ENCODE data around the gene PHLDB1. TPM values are rescaled to one million over a fixed set of nuclear protein-coding genes. Genes with fewer than 3 reads are reported as not detected.

The PHLDB1 gene
- total and polyA plus RNA-seq, 11 donors: 86.0 to 129 (median 113) TPM

DNA sequence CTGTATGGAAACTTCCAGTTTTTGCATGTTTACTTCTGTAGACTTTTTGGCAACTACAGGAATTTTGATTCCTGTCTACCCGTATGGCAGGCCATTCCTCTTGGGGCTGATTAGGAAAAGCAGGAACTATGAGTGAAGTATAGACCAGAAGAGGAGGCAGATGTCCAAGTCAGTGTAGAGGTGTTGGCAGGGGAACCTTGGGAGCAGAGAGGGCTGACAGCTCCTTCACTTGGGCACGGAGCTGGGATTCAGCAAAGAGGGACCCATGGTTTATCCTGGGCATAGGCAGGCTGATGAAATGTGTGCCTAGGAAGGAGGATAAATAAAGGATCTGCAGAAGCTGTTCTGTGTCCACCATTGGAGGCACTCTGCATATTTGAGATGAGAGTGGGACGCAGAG, 39.0 kb downstream of the PHLDB1 start:
- no peak for ATAC-seq
- Histone ChIP-seq H3K9me3 (no peaks in the 10 kb centered on the region), H3K27me3 (no peaks in the 10 kb centered on the region), H3K27ac (no peak overlapping the region), H3K36me3 (peaks cover 0 to 99% (median 98%) of the 10 kb centered on the region in 9 donors), H3K4me3 (no peak overlapping the region), H3K4me1 (peaks cover 0 to 31% (median 12%) of the 10 kb centered on the region in 12 donors)
- WGBS, 4 donors: 45 to 65% (median 46%) methylated on average over 3 of the region's 3 CpGs
- DNase-seq: peak in 1 of 5 donors; percentile 17
- intact Hi-C loops (cut with DNase I): no loop called here
- no peak for TF ChIP-seq POLR2A (IDR thresholded peaks at IDR 0.05)
- TF ChIP-seq, protein P1, sequence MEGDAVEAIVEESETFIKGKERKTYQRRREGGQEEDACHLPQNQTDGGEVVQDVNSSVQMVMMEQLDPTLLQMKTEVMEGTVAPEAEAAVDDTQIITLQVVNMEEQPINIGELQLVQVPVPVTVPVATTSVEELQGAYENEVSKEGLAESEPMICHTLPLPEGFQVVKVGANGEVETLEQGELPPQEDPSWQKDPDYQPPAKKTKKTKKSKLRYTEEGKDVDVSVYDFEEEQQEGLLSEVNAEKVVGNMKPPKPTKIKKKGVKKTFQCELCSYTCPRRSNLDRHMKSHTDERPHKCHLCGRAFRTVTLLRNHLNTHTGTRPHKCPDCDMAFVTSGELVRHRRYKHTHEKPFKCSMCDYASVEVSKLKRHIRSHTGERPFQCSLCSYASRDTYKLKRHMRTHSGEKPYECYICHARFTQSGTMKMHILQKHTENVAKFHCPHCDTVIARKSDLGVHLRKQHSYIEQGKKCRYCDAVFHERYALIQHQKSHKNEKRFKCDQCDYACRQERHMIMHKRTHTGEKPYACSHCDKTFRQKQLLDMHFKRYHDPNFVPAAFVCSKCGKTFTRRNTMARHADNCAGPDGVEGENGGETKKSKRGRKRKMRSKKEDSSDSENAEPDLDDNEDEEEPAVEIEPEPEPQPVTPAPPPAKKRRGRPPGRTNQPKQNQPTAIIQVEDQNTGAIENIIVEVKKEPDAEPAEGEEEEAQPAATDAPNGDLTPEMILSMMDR (IDR thresholded peaks at IDR 0.05): no peak

- no peak for ATAC-seq
- no peak for TF ChIP-seq POLR2A (IDR thresholded peaks at IDR 0.05)
- TF ChIP-seq, protein P1 (IDR thresholded peaks at IDR 0.05): no peak
- no peaks in the 10 kb centered on the region for H3K9me3 ChIP-seq
- H3K4me1 ChIP-seq: peaks cover 0 to 14% (median 5%) of the 10 kb centered on the region in 12 donors
- H3K4me3 ChIP-seq: no peak overlapping the region
- no peak overlapping the region for H3K27ac ChIP-seq
- H3K27me3 ChIP-seq: no peaks in the 10 kb centered on the region
- peaks cover 0 to 99% (median 98%) of the 10 kb centered on the region in 9 donors for H3K36me3 ChIP-seq
- 72 to 83% (median 76%) methylated on average over 4 to 5 of the region's 5 CpGs for WGBS, 4 donors
- DNase-seq: peak in 2 of 5 donors; percentile 4 to 46
- intact Hi-C loops (cut with DNase I): no loop called here
These were observed 40.9 kb downstream of the PHLDB1 start for GRCh38 chr11:118648291-118648690.

- intact Hi-C loops (cut with DNase I): loop anchor here in 1 of 10 donors (10.0 kb wide), 1 partner anchor 45 kb away; the partner anchor contains the start of gene PHLDB1
- Histone ChIP-seq H3K36me3 (peaks cover 0 to 99% (median 98%) of the 10 kb centered on the region in 9 donors), H3K4me1 (peaks cover 0 to 5% (median 0%) of the 10 kb centered on the region in 12 donors), H3K27ac (no peak overlapping the region), H3K4me3 (no peak overlapping the region), H3K27me3 (no peaks in the 10 kb centered on the region), H3K9me3 (no peaks in the 10 kb centered on the region)
- ATAC-seq (no peak), DNase-seq (peak in 2 of 5 donors; percentile 18 to 35)
- WGBS, 4 donors: 90 to 94% (median 92%) methylated on average over 10 of the region's 10 CpGs
- TF ChIP-seq POLR2A (IDR thresholded peaks at IDR 0.05): no peak
These were observed 42.5 kb downstream of the PHLDB1 start for GRCh38 chr11:118649941-118650340.

DNA sequence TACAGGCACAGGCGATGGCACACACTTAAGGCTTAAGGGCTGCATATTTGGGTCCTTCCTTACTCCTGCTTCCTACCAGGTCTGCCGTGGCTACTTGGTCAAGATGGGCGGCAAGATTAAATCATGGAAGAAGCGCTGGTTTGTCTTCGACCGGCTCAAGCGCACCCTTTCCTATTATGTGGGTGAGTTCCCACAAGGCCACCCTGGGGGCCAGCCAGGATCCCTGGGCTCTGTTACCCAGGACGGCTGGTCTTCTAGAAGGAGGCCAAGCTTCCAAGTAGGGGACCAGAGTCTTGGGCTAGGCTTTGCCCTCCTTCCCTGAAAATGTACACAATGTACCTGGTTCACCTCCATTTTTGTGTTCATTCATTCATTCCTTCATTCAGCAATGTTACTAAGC, 43.0 kb downstream of the PHLDB1 start:
- ATAC-seq (no peak), DNase-seq (peak in 1 of 5 donors; percentile 10)
- WGBS, 4 donors: 86 to 94% (median 93%) methylated on average over 8 of the region's 8 CpGs
- TF ChIP-seq, protein P1 (IDR thresholded peaks at IDR 0.05): no peak
- no peak for TF ChIP-seq POLR2A (IDR thresholded peaks at IDR 0.05)
- Histone ChIP-seq H3K27me3 (no peaks in the 10 kb centered on the region), H3K9me3 (no peaks in the 10 kb centered on the region), H3K36me3 (peaks cover 0 to 99% (median 98%) of the 10 kb centered on the region in 9 donors), H3K4me1 (peaks cover 0 to 5% (median 0%) of the 10 kb centered on the region in 12 donors), H3K27ac (no peak overlapping the region), H3K4me3 (no peak overlapping the region)
- intact Hi-C loops (cut with DNase I): loop anchor here in 1 of 10 donors (10.0 kb wide), 1 partner anchor 46 kb away; the partner anchor contains the start of gene PHLDB1

Measured in heart left ventricle (tissue), 16 donors.